ENCODE results near the gene PAX1. TPM values are rescaled to one million over a fixed set of nuclear protein-coding genes. Genes with fewer than 3 reads are reported as not detected.

The PAX1 gene
- total RNA-seq, 2 experiments from 2014 or later = not detected

Other genes starting within 250 kb of the PAX1 start
- gene NKX2-2, start 191.6 kb upstream of the PAX1 start, total RNA-seq = not detected